Progenitor cell of endocrine pancreas (in vitro differentiated cells): ENCODE data around the gene PSMD3. TPM values are rescaled to one million over a fixed set of nuclear protein-coding genes. Genes with fewer than 3 reads are reported as not detected.

Experiments
- DNase-seq: peaks from one replicate; pipeline ENCODE4 v3.0.0; 2021; ENCODE audit warnings: low spot score; ENCODE audit not compliant: unreplicated experiment
- H3K27ac Mint-ChIP-seq: 2 replicates; pipeline ENCODE4 v1.8.0; 2021; ENCODE audit warnings: mild to moderate bottlenecking, moderate library complexity, mixed read lengths
- H3K27me3 Mint-ChIP-seq: 2 replicates; pipeline ENCODE4 v1.8.0; 2021; ENCODE audit warnings: mixed read lengths
- H3K36me3 Mint-ChIP-seq: 2 replicates; pipeline ENCODE4 v1.8.0; 2022; ENCODE audit warnings: mixed read lengths; ENCODE audit not compliant: insufficient read depth
- H3K4me1 Mint-ChIP-seq: 2 replicates; pipeline ENCODE4 v1.8.0; 2021; ENCODE audit warnings: low read depth, mixed read lengths
- H3K4me3 Mint-ChIP-seq: 2 replicates; pipeline ENCODE4 v1.8.0; 2021; ENCODE audit warnings: low read depth, mild to moderate bottlenecking, moderate library complexity, mixed read lengths
- H3K9me3 Mint-ChIP-seq: 2 replicates; pipeline ENCODE4 v1.8.0; 2021; ENCODE audit warnings: low read depth, mixed read lengths
- CTCF ChIP-seq: fragments of 200-600 bp; sonication (generic); IDR thresholded peaks from one replicate; pipeline ENCODE4 v1.5.0; 2021; ENCODE audit warnings: antibody characterized with exemption, mild to moderate bottlenecking; ENCODE audit not compliant: unreplicated experiment
- total RNA-seq: library from RNA; stranded (reverse); gene quantifications from 2 replicates; pipeline ENCODE4 v1.2.1, GENCODE V29; 2021

The PSMD3 gene
- total RNA-seq, 1 donor from 2014 or later, result 117 TPM

GRCh38 chr17:39981766-39982375 is 1.3 kb downstream of the PSMD3 start:
- DNase-seq, result no peak
- Mint-ChIP-seq H3K27me3 (peaks cover 5% of the 10 kb centered on the region), H3K4me3 (peak overlapping the region; percentile 86), H3K9me3 (no peaks in the 10 kb centered on the region), H3K4me1 (peaks cover 11% of the 10 kb centered on the region), H3K36me3 (peaks cover 12% of the 10 kb centered on the region), H3K27ac (peak overlapping the region; percentile 96)
- TF ChIP-seq CTCF, result no peak

- TF ChIP-seq CTCF, result no peak
- Mint-ChIP-seq H3K27ac (no peak overlapping the region), H3K36me3 (peaks cover 42% of the 10 kb centered on the region), H3K4me1 (no peaks in the 10 kb centered on the region), H3K9me3 (no peaks in the 10 kb centered on the region), H3K27me3 (no peaks in the 10 kb centered on the region), H3K4me3 (no peak overlapping the region)
- DNase-seq, result no peak
Observed at GRCh38 chr17:39988206-39988810, 7.7 kb downstream of the PSMD3 start.

GRCh38 chr17:39994448-39994847 is 13.8 kb downstream of the PSMD3 start:
- H3K9me3 Mint-ChIP-seq, result no peaks in the 10 kb centered on the region
- H3K27ac Mint-ChIP-seq, result peak overlapping the region; percentile 18
- H3K27me3 Mint-ChIP-seq, result no peaks in the 10 kb centered on the region
- H3K4me1 Mint-ChIP-seq, result no peaks in the 10 kb centered on the region
- peaks cover 34% of the 10 kb centered on the region for H3K36me3 Mint-ChIP-seq
- no peak for DNase-seq
- TF ChIP-seq CTCF, result no peak
- no peak overlapping the region for H3K4me3 Mint-ChIP-seq

GRCh38 chr17:39995438-39995837 is 14.8 kb downstream of the PSMD3 start:
- no peak for DNase-seq
- Mint-ChIP-seq H3K4me1 (no peaks in the 10 kb centered on the region), H3K9me3 (no peaks in the 10 kb centered on the region), H3K36me3 (peaks cover 34% of the 10 kb centered on the region), H3K27ac (no peak overlapping the region), H3K27me3 (no peaks in the 10 kb centered on the region), H3K4me3 (no peak overlapping the region)
- TF ChIP-seq CTCF, result no peak

GRCh38 chr17:39996162-39996561 is 15.6 kb downstream of the PSMD3 start:
- no peak for DNase-seq
- H3K4me1 Mint-ChIP-seq, result no peaks in the 10 kb centered on the region

More at GRCh38 chr17:39996162-39996561, 15.6 kb downstream of the PSMD3 start:
- TF ChIP-seq CTCF, result no peak
- Mint-ChIP-seq H3K27ac (no peak overlapping the region), H3K9me3 (no peaks in the 10 kb centered on the region), H3K36me3 (peaks cover 31% of the 10 kb centered on the region), H3K27me3 (no peaks in the 10 kb centered on the region), H3K4me3 (no peak overlapping the region)
